Stimulated activated CD8-positive, alpha-beta memory T cell treated with anti-CD3 and anti-CD28 coated beads, Interleukin-12 subunit alpha, Interleukin-12 subunit beta, amount 100 ng/mL, for 24 hours (primary cell): ENCODE data around the gene PCYOX1L.

Experiments used
- DNase-seq: peaks from one replicate; pipeline ENCODE4 v3.0.0-alpha.2; 2020; ENCODE audit errors: extremely low read depth

PCYOX1L gene

DNA sequence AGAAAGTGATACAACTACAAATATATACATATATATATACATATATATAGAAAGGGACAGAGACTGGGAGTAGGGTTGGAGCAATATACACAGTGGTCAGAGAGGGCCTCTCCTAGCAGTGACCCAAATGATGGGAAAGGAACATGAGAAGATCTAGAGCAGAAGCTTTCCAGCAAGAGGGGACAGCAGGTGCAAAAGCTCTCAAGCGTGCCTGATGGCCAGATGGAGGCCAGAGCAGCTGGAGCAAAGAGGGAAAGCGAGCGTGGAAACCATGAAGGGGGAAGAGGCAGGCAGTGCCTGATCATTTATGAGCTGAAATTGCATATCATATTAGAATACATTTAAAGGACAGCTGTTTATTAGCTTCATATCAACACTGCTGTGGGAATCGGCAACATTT is 20.1 kb upstream of the PCYOX1L start:
- no peak for DNase-seq

DNA sequence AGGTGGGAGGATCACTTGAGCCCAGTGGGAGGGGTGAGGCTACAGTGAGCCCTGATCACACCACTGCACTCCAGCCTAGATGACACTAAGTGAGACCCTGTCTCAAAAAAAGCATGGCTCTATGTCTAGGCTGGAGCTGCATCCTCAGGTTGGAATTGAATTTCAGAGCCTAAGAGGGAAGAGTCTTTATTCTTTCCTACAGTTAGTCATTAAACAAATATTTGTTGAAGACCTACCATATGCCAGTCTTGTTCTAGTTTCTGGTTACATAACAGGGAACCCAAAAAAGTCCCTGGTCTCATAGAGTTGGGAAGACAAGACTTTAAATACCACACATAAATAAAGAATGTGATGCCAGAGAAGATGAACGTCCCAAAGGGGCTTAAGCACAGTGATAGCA is 19.5 kb upstream of the PCYOX1L start:
- DNase-seq: no peak

DNA sequence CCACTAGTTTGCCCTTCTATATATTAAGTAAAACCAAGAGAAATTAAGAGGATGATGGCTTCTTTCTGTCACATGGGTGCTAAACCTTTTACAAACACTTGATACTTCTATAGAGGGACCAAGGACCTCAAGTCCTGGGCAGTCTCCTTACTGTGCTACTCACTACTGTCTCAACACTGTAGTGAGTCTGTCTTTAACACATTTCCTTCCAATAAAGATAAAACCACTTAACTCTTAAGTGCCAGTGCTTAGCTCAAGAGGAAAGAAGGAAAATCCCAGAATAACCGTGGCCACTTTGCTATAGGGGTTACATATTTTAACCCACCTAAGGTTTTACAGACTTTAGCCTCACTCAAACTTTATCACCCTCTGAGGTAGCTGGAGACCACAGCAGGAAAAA is 16.9 kb upstream of the PCYOX1L start:
- no peak for DNase-seq

DNA sequence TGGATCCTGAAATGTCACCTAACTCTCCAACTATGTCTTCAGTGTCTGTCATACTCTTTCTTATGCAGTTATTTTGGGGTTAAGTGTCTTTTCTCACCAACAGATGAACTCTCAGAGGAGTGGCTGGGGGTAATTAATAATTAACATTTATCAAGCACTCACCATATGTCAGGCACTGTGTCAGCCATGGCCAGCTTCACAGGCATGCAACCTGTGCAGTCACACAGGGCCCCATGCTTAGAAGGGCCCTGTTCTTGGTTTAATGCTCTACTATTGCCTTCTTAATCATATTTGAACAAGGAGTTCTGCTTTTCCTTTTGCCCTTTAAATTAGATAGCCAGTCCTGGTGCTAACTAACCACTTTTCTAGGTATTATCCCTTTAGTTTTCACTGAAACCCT is 16.0 kb upstream of the PCYOX1L start:
- no peak for DNase-seq

- DNase-seq: no peak
Observed at GRCh38 chr5:149344151-149344550, 13.7 kb upstream of the PCYOX1L start.

- DNase-seq: peak; percentile 87
Observed at GRCh38 chr5:149345147-149345891, 12.5 kb upstream of the PCYOX1L start, which contains the start of gene GRPEL2. GRPEL2 (plus strand) TSS chr5:149345499; CDS start chr5:149345540, 41 bp downstream.

DNA sequence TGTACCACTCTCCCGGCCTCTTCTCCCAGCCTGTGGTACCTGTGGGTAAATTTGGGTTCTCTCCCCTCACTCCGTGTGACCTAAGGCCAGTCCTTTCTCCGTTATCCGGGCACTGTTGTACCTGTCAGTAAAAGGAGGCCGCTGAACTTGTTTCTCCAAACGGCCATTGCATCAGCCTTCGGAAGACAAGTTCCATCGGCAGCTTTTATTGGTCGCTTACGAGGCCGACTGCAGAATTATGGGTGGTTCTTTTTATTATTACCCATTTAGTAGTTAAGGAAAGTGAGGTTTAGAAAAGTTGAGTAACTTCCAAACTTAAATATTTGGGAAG is 12.0 kb upstream of the PCYOX1L start:
- DNase-seq: no peak

GRCh38 chr5:149348518-149348917 is 9.3 kb upstream of the PCYOX1L start:
- no peak for DNase-seq

- DNase-seq: no peak
Observed at GRCh38 chr5:149349382-149349781, 8.5 kb upstream of the PCYOX1L start.

GRCh38 chr5:149352169-149352568 is 5.7 kb upstream of the PCYOX1L start:
- no peak for DNase-seq

DNA sequence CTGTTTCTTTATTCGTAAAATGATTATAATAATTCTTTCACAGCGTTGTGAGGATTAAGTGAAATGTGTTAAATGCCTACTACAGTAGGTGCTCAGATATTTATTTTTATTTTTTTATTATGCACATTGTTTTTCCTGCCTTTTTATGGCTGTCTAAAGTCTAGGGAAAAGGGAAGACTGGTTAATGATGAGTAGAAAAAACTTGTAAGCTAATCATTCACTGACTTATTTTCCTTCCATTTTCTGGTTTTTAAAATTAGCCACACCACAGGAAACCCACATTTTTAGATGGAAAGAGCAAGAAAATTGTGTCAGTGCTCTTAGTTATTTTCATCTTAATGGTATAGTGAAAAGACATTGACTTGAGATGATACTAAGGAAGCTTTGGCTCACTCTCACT is 3.9 kb upstream of the PCYOX1L start:
- DNase-seq: no peak

DNA sequence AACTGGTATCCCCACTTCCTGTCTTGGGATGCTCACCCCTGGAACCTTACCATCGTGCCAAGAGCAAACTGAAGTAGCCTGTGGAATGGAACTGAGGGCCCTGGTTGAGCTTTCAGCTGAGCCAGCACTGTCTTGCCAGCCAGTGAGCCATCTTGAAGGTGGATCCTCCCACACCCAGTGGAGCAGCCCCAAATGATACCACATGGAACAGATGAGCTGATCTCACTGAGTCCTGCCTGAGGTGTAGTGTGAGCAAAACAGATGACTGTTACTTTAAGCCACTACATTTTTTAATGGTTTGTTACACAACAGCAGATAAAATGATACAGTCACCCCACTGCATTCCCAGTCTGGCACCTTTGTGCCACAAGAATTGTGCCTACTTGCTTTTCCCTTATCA is 2.2 kb upstream of the PCYOX1L start:
- DNase-seq: no peak

- no peak for DNase-seq
Observed at GRCh38 chr5:149356391-149356790, 1.5 kb upstream of the PCYOX1L start.

DNA sequence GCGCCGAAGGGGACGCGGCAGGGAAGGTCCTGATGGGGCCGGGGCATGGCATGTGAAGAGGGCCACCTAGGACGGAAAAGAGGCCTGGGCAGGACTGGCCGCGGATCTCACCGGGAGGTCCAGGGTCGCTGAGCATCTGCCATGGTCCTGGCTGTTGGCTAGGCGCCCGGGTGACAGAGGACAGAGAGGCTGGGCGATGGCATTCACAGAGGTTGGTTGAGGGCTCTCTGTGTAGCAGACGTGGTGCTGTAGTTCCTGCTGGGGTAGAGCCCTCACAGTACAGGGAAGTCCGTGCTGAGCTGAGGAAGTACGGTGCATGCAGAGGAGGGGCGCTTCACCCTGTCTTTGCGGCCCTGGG is 427 bp downstream of the PCYOX1L start:
- no peak for DNase-seq

- no peak for DNase-seq
Observed at GRCh38 chr5:149358868-149359495, 1.1 kb downstream of the PCYOX1L start.

GRCh38 chr5:149360272-149360671 is 2.4 kb downstream of the PCYOX1L start:
- DNase-seq: no peak

- no peak for DNase-seq
Observed at GRCh38 chr5:149362541-149362940, 4.7 kb downstream of the PCYOX1L start.

- no peak for DNase-seq
Observed at GRCh38 chr5:149363358-149363757, 5.5 kb downstream of the PCYOX1L start.

DNA sequence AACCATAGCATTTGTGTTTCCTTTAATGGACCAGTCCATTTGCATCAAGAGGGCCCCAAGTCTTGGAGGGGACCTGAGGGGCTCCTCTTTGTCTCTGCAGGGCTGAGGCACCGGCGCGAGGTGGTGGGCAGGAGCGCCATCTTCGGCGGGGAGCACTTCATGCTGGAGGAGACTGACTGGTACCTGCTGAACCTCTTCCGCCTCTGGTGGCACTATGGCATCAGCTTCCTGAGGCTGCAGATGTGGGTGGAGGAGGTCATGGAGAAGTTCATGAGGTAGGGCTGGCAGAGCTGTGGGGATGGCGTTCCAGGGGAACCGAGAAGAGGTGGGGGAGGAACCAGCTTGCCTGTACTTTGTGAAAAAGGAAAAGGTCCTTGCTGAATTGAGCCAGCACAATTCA is 6.1 kb downstream of the PCYOX1L start:
- DNase-seq: no peak

GRCh38 chr5:149364719-149365118 is 6.9 kb downstream of the PCYOX1L start:
- DNase-seq: no peak

- no peak for DNase-seq
Observed at GRCh38 chr5:149365418-149365817, 7.6 kb downstream of the PCYOX1L start.

GRCh38 chr5:149366169-149366729 is 8.4 kb downstream of the PCYOX1L start:
- no peak for DNase-seq

DNA sequence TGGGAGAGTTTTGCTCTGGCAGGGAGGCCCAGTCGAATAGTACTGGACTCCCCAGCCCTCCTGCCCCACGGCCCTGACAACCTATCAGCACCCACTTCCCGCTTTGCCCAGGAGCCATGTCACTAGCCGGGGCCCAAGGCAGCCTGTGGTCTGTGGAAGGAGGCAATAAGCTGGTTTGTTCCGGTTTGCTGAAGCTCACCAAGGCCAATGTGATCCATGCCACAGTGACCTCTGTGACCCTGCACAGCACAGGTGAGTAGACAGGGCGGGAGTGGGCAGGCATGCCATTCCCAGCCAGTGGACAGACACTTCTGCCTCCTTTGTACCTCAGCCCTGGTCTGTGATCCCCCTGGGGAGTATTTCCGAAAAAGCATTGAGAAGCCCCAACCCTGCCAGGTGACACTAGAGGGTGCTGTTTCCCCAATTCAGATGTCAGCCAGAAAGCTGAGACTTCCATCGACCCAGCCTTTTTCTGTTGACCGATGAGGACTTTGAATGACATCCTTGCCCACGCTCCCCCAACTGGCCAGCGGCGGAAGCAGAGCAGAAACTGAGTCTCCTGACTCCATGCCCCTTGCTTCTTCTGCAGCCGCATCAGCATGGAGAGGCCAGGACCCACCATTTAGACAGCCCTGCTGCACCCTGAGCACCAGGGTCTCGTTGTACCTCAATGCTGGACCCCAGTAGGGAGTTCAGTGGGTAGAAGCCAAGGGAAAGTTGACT is 9.6 kb downstream of the PCYOX1L start:
- DNase-seq: no peak
